Measurements from ENCODE around the gene RNU1-4.
"Not testable (repeated sequence)": the region's sequence is repeated elsewhere in the genome, so short reads cannot be mapped to it uniquely, and the experiment has no call there.

RNU1-4 gene

GRCh38 chr1:16709659-16710087, 30.6 kb upstream of the RNU1-4 start:
- DNase-seq: not testable (repeated sequence)

- not testable (repeated sequence) for DNase-seq
These were observed 29.7 kb upstream of the RNU1-4 start for GRCh38 chr1:16710618-16711017.

GRCh38 chr1:16712131-16712530, 28.2 kb upstream of the RNU1-4 start:
- not testable (repeated sequence) for DNase-seq

GRCh38 chr1:16712582-16712981, 27.7 kb upstream of the RNU1-4 start:
- not testable (repeated sequence) for DNase-seq

- DNase-seq: not testable (repeated sequence)
These were observed 27.3 kb upstream of the RNU1-4 start for GRCh38 chr1:16712984-16713383.

GRCh38 chr1:16713480-16713879, 26.8 kb upstream of the RNU1-4 start:
- not testable (repeated sequence) for DNase-seq

- DNase-seq: no peak
These were observed 23.5 kb upstream of the RNU1-4 start for GRCh38 chr1:16716691-16717335.

- no peak for DNase-seq
These were observed 22.8 kb upstream of the RNU1-4 start for GRCh38 chr1:16717336-16718098.

GRCh38 chr1:16718099-16718907, 22.0 kb upstream of the RNU1-4 start:
- not testable (repeated sequence) for DNase-seq

- no peak for DNase-seq
These were observed 21.3 kb upstream of the RNU1-4 start for GRCh38 chr1:16718908-16719533.

- DNase-seq: no peak
These were observed 20.6 kb upstream of the RNU1-4 start for GRCh38 chr1:16719571-16720350.

GRCh38 chr1:16720351-16721223, 19.7 kb upstream of the RNU1-4 start:
- no peak for DNase-seq

- DNase-seq: no peak
These were observed 18.3 kb upstream of the RNU1-4 start for GRCh38 chr1:16721871-16722641.

- no peak for DNase-seq
These were observed 15.4 kb upstream of the RNU1-4 start for GRCh38 chr1:16724718-16725438.

- DNase-seq: not testable (repeated sequence)
These were observed 14.7 kb upstream of the RNU1-4 start for GRCh38 chr1:16725439-16726245.

- no peak for DNase-seq
These were observed 12.9 kb upstream of the RNU1-4 start for GRCh38 chr1:16727190-16728111.

GRCh38 chr1:16728243-16728949, 11.9 kb upstream of the RNU1-4 start:
- not testable (repeated sequence) for DNase-seq
